GM21515 (cell line): ENCODE data around the gene HDDC3.
A peak's percentile ranks its signal among the peaks of the same experiment; 100 is the strongest.

ENCODE experiments used
- ATAC-seq: cut with Tn5 transposase; IDR thresholded peaks from one replicate; pipeline ENCODE4 v1.9.1; 2021; ENCODE audit not compliant: unreplicated experiment

The HDDC3 gene

GRCh38 chr15:90931828-90932659, at the start of gene HDDC3:
Gene HDDC3 (minus strand): TSS chr15:90932549. CDS start chr15:90932540, 9 bp downstream.
- ATAC-seq, result peak; percentile 45

GRCh38 chr15:90982135-90982534, 49.8 kb upstream of the HDDC3 start:
- peak; percentile 47 for ATAC-seq

DNA sequence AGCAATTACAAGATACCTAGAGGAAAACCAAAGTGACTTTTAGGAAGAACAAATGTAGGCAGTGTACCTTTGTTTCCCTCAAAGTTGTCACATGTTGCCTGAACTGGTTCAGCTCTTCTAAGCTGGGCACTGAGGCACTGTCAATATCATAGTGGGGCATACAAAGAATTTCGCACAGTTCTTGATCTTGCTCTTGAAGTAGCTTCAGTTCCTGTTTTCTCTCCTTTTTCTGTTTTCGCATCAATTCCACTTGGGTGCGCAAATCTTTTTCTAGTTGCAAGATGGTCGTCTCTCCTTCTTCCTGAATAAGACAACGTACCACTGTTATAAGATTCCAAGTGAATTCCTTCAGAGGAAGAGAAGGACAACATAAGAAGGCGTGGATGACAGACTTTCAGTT, 49.3 kb upstream of the HDDC3 start:
- peak; percentile 81 for ATAC-seq

DNA sequence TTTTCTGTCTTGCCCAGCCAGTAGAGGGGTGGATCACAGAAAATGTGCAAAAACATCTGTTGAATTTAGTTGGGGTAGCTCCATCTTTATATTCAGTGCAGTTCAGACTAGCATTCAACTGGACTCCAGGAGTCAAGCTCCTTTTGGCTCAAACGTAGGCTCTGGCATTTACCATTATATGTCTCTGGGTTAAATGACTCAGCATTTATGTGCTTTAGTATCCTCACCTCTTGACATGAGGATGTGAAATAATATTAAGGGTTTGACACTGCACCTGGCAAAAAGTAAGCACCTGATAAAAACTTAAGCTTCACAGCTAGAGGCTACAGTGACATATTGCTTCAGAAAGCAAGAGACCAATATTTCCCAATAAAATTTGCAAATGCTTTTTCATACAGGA, 47.2 kb upstream of the HDDC3 start:
- no peak for ATAC-seq

GRCh38 chr15:90974216-90974615, 41.9 kb upstream of the HDDC3 start:
- ATAC-seq, result no peak

DNA sequence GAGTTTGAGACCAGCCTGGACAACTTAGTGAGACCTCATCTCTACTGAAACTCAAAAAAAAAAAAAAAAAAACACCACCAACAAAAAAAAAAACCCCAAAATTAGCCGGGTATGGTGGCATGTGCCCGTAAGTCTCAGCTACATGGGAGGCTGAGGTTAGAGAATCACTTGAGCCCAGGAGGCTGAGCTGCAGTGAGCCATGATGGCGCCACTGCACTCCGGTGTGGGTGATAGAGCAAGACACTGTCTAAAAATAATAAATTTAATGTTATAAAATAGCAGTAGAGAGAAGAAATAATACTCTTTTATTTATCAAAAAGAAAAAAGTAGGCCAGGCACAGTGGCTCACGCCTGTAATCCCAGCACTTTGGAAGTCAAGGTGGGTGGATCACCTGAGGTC, 39.8 kb upstream of the HDDC3 start:
- no peak for ATAC-seq

DNA sequence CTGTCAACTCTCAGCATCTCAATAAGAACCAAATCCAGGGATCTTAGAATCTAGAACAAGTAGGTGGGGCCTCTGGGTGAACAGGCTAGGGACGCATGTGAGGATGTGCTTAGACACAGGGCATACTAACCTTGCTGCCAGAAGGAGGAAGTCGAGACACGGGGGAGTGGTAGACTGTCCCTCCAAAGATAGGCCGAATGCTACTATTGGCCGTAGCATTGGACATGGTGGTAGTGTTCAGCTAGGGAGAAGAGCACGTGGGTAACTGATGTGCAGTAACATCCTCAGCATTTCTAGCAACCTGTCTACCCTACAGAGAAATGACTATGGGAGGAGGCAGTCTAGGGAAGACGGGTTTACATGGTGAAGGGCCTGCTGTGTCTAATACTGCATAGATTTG, 37.9 kb upstream of the HDDC3 start:
- no peak for ATAC-seq

DNA sequence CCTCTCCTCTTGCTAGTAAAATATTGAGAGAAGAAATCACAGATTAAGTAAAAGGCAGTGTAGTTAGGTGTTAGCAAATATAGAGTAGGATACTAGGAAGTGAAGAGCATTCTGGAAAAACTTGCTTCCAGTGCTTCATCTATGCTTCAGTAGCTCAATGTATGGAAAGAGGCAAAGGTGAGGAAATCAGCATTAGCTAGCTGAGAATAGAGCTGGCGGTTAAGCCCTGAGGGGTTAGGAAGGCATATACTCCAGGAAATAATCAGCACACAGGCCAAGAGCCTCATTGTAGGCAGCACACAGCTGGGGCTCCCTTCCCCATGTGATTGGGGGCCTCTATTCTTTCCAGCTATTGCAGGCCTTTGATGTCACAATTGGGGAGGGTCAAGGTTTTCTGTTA, 36.1 kb upstream of the HDDC3 start:
- ATAC-seq, result no peak

- no peak for ATAC-seq
These were observed 34.9 kb upstream of the HDDC3 start for GRCh38 chr15:90967206-90967605.

- ATAC-seq, result no peak
These were observed 33.9 kb upstream of the HDDC3 start for GRCh38 chr15:90966262-90966661.

DNA sequence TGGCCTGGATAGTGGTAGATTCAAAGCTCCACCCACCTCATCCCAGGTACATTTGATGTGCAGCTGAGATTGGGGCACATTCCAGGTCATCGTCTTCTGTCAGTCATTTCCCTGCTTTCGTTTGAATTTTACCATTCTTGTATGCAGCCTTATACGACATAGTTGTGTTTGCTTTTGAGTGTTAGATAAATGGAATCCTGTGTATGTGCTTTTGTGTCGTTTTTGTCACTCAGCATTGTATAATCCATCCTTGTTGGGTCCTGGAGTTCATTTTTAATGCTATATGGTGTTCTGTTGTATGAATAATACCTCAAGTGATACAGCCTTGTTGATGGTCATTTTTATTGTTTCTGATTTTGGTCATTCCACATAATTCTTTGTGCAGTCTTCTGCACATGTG, 29.7 kb upstream of the HDDC3 start:
- no peak for ATAC-seq

- ATAC-seq, result no peak
These were observed 28.1 kb upstream of the HDDC3 start for GRCh38 chr15:90960298-90961091.

DNA sequence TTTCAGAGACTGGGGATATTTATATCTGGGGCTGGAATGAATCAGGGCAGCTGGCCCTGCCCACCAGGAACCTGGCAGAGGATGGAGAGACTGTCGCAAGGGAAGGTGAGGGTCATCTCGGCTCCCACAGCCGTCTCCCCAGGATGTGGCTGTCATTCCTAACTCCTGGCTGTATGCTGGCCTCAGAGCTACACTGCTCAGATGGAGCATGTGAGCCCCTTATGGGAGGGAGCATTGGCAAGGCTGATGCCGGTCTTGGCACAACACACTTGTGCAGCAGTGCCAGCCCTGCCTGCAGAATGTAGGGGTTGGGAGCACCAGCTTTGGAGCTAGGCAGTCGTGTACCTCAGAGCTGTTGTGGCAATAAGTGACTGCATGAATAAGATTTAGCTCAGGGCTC, 27.5 kb upstream of the HDDC3 start:
- ATAC-seq, result no peak

DNA sequence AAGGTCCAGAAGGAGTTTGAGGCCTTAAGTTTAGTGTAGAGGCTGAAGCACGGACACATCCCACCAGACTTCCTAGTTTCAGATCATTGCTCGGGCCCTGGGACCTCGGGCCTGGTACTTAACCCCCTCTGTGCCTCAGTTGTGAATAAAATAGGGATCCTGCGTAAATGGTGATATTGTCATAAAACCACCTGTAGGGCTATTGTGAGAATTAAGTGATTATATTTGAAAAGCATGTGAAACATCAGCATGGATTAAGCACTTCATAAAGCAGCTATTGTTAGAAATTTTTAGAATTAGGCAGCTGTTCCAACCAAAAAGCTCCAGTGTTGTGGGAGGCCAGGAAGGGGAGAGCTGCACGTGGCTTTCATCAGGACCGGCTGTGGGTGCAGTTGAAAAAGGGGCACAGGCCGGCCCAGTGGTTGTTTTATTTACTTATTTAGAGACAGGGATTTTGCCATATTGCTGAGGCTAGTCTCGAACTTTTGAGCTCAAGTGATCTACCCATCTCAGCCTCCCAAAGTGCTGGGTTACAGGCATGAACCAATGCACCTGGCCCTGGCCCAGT, 26.8 kb upstream of the HDDC3 start:
- no peak for ATAC-seq

GRCh38 chr15:90957791-90958190, 25.4 kb upstream of the HDDC3 start:
- no peak for ATAC-seq

GRCh38 chr15:90957031-90957790, 24.9 kb upstream of the HDDC3 start:
- no peak for ATAC-seq

DNA sequence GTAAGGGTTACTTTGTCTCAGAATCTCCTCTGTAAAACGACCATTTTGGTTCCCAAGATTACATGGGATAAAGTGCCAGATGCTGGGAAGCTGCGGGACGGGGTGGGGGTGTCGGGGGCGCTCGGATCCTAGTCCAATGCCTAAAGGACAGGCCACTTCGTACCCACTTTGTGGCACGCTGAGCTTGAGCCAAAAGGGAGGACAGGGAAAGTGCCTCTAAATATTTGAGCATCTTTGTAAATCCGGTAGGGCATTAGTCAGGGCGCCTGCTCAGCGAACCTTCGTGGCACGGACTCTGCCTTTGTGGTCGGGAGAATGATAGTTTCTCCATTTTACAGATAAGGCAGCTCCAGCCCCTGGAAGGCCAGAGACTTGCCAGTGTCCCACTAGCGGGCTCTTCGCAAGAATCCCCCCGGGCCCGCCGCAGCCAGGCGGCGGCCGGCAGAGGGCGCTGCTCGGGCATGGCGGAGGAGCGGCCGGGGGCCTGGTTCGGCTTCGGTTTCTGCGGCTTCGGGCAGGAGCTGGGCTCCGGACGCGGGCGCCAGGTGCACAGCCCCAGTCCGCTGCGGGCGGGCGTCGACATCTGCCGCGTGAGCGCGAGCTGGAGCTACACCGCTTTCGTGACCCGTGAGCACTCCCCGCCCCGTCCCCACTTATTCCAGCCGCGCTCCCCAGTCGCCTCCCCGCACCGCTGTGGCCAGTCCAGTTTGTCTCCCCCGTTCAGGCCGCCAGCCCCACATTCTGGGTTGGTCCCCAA, 24.1 kb upstream of the HDDC3 start:
- no peak for ATAC-seq

- ATAC-seq, result no peak
These were observed 23.4 kb upstream of the HDDC3 start for GRCh38 chr15:90955624-90956273.

DNA sequence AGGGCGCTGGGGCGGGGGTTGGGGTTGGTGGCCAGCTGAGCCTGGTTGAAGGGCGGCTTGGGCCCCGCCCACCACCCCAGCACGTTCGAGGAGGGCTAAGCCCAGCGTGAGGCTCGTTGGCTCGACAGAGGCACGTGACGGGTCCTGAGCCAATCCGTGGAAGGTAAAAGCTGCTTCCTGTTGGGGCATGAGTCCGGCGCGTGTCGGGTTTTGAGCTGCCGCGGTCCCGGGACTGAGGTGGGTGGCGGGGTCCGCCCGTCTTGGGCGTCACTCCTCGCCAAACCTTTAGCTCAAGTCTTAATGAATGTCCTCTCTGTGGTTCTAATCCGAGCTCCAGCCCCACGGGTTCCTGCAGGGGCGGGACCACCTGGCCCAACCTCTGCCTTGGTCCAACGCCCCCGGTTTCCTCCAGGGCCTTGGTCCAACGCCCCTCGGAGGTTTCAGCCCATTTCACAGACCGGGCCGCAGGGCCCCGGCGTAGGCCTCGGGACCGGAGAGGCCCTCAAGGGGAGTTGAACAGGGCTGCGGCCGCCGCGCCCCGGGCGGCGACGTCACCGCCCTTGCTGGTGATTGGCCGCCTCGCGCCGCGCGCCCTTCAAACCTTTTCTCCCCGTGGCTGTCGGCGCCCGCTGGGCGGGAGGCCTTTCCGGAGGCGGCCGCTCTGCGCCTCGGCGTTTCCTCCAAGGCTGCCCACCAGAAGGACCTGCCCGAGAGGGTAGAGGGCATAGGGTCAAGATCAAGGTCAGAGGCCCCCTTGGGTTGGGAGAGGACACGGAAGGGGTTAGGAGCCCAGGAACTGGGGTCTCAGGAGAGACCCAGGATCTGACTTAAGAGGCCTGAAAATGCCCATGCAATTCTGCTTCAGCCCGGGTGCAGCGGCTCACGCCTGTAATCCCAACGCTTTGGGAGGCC, 22.6 kb upstream of the HDDC3 start, which contains the start of gene RCCD1:
TSS of gene RCCD1 (plus strand) at position 173 of the 912 bp plus-strand sequence. CDS start 1,851 bp downstream, outside the sequence.
- peak; percentile 92 for ATAC-seq
